GDM1 (cell line): ENCODE results near the gene GNAT3.

ENCODE experiments used
- DNase-seq: peaks from one replicate; lab custom pipeline; 2025; lab: John Stamatoyannopoulos, UW

Gene GNAT3

GRCh38 chr7:80500325-80500724, 11.5 kb downstream of the GNAT3 start:
- no peak for DNase-seq

DNA sequence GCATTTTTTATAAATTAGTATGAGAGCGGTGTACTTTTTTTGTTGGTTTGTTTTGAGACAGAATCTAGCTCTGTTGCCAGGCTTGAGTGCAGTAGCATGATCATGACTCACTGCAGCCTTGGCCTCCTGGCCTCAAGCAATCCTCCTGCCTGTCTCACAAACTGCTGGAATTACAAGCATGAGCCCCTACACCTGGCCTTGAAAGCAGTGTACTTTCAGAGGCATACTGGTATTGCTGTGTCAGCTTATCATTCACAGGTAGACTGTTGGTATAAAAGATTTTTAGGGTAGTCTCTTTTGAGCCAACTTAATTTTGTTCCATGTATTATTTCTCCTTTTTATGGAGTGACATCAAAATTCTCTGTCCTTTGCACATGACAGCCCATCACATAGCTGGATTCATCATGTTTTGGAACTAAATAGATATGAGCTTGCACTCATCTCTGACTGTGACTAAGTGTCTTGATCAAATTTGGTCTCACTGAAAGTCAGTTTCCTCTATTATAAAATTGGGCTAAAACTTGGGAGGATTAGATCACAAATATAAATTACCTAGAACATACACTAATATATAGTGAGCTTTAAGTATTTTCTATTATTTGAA, 12.4 kb downstream of the GNAT3 start:
- DNase-seq = no peak

GRCh38 chr7:80498481-80499349, 13.1 kb downstream of the GNAT3 start:
- DNase-seq = no peak

DNA sequence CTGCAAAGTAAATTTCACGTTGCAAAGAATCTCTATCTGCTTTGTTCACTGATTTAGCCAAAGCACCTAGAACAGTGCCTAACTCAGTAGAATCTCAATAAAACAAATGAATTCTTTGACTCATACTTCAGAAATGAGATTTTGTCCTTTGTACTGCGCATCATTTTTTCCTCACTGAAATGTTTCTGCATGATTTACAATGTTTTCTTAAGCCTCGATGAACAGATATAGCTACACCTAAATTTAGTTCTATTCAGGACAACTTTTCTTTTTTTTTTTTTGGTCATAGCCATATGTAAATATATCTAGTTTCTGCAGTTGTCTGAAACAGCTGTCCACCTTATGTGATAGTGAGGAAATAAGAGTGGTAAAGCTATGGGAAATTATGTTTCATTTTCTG, 15.3 kb downstream of the GNAT3 start:
- no peak for DNase-seq

- no peak for DNase-seq
These were observed 18.6 kb downstream of the GNAT3 start for GRCh38 chr7:80493121-80493849.

GRCh38 chr7:80491462-80491861, 20.4 kb downstream of the GNAT3 start:
- DNase-seq = no peak

GRCh38 chr7:80488851-80489370, 23.0 kb downstream of the GNAT3 start:
- no peak for DNase-seq

DNA sequence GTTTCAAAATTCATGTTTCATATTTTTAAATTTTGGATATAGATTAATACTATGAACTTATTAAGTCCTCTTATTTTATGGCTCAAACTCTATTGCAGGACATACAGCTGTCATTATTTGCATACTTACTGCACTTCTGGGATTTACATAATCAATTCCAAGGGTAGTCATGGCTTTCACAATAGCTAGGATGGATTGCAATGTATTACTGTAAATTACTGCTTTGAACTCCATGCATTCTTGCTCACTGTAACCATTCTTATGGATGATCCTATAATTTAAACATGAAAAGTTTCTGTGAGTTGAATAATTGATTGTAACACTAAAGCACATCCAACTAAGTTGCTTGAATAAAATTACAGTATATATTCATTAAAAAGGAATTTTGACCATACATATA, 23.5 kb downstream of the GNAT3 start:
- DNase-seq = no peak

DNA sequence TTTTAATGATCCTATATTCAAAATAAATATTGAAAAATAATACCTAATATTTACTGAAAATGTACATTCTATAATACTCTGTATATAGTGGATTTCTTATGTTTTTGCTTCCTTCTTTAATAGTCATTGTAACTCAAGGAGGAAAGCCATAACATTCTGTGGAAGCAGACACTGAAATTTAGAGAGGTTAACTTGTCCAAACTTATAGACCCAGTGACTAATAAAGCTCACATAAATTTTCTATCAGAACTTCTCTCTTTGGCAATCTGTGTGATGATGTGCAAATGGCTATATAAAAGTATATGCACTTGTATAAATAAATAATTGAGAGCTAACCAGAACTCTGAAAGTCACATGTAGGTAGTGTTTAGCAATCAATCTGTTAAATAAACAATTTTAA, 26.1 kb downstream of the GNAT3 start:
- no peak for DNase-seq

DNA sequence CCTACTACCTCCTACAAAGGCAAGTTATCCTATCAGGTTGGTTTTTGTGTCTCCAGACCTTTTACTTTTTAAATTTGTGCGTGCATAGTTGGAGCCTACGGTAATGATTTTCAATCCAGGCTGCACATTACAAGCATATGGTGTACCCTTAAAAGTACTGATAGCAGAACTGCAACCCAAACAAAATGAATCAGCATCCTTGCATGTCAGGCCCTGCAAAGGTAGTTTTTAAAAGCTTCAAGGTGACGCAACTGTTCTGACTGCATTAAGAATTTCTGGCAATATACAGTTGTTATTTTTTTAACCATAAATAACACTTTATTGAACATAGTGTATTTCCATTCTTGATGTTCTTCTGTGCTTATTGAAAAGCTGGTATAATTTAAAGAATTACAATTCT, 28.9 kb downstream of the GNAT3 start:
- DNase-seq = no peak

- DNase-seq = no peak
These were observed 30.5 kb downstream of the GNAT3 start for GRCh38 chr7:80481196-80481884.

GRCh38 chr7:80480566-80480965, 31.3 kb downstream of the GNAT3 start:
- DNase-seq = no peak

DNA sequence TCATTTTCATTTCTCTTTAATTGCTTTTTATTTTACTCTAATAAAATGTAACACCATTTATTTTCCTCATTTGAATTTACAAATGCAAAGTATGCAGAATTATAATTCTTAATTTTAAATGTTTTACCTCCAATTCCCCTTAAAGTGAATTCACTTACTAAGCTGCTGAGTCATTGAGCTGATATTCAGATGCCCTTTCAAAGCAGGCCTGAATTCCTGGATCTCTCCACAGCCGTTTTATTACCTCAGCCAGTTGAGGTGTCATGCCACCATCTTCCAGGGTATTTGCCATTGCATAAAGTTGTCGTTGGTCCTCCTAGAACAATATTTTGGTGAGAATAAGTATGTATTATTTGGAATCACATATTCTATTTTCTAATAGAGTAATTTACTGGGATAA, 33.2 kb downstream of the GNAT3 start:
- no peak for DNase-seq

DNA sequence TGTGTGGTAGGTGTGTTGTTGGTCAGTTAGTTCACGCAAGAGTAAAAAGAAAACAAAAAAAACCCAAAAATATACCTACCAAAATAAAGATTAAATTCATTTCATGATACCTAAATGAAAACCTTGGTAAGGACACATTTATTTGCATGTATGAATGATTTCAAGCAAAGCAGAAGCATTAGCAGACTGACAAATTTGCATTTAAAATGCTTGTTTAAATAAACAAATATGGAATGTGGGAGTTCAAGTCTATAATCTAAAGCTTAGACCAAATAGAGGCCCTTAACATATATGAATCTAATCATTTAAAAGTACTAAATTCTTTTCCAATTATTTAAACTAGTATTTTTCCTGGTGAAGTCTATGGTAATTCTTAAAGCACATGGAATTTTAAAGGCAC, 35.8 kb downstream of the GNAT3 start:
- DNase-seq = no peak

GRCh38 chr7:80475383-80475782, 36.5 kb downstream of the GNAT3 start:
- DNase-seq = no peak

DNA sequence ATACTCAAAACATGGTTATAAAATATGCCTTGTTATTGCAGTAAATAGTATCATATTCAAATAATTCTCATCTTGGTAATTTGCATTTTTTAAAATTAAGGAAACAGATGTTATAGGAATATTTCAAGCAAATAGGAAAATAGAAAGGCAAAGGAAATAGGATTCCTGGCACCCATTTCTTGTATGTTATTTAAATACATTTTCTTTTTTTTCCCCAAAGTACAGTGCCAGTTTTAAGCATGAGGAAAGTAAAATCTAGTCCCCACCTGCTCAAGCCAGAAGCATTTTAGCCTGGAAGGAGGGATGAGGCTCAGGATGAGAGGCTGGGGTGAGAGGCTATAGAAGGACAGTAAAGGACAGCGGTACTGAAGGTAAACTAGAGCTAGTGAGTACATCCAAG, 38.1 kb downstream of the GNAT3 start:
- DNase-seq = no peak

- DNase-seq = no peak
These were observed 39.2 kb downstream of the GNAT3 start for GRCh38 chr7:80472491-80473200.

DNA sequence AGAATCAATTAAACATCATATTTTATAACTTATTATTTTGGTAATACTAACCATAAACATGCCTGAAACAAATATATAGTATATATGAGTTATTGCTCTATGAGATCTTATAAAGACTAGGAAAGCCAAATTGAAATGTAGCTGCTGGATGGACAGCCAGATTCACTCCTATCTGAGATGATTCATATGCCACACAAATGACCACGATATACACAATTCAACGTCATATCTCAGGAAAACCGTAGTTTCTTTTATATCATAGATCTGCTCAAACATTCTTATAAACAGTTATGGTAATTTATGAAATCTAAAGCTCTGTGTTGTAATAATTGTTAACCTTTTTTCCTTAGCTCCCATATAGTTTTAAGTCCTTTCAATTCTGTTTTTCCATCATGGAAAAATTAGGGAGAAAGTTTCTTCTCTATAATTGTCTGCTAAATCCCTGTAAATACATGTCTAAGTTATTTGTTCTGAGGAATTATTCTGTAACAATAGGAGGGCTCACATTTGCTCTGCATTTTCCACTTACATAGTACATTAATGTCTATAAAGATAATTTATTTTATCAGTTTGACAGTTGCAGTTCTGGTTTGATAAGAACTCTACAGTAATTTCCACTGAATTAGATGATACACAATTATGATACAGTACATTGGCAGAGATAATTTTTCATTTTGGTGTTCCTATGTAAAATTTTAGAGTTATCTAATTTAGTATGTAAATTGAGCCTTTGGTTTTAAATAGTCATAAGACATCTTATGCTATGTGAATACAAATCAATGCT, 42.7 kb downstream of the GNAT3 start:
- DNase-seq = no peak

GRCh38 chr7:80467069-80467468, 44.8 kb downstream of the GNAT3 start:
- DNase-seq = no peak

DNA sequence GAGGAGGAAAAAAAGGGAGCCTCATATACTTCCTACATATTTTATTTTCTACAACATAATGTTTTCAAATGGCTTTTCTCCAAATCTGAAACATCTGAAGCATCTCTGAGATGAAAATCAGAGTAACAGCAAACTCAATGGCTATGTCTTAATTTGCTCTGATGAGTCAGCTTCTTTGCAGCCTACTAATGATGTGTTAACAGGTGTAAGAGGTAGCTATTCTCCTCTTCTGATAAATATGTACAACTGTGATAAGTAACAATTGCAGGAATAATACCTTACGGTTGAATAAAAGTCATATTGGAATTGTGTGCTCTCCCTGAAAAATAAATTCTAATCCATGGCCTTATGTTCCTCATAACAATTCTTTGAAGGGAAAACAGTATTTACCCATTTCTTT, 45.2 kb downstream of the GNAT3 start:
- no peak for DNase-seq

- DNase-seq = no peak
These were observed 47.7 kb downstream of the GNAT3 start for GRCh38 chr7:80464211-80464610.
